SK-N-SH treated with all-trans-retinoic acid at 6 μM for 48 hours (cell line): ENCODE measurements around the gene NCKAP5.

ENCODE experiments used
- ATAC-seq: fragments of 200-7000 bp; cut with Tn5 transposase; 3 replicates; pipeline ENCODE4 v1.9.1; 2020; ENCODE audit warnings: mild to moderate bottlenecking, moderate library complexity
- ARNTL ChIP-seq: fragments of 450-650 bp; formaldehyde crosslinking; IDR thresholded peaks from 2 replicates; pipeline ENCODE4 v1.5.0; 2020; ENCODE audit warnings: low read depth, mild to moderate bottlenecking, moderate library complexity, borderline replicate concordance
- BACH2 ChIP-seq: fragments of 250-450 bp; sonication (Bioruptor Pico); IDR thresholded peaks from 2 replicates; pipeline ENCODE4 v1.9.0; 2021; ENCODE audit warnings: mild to moderate bottlenecking, borderline replicate concordance
- CREB5 ChIP-seq: fragments of 250-450 bp; sonication (Bioruptor Pico); IDR thresholded peaks from 2 replicates; pipeline ENCODE4 v1.5.1; 2020; ENCODE audit warnings: low read depth, mild to moderate bottlenecking, moderate library complexity
- CSDC2 ChIP-seq: fragments of 250-450 bp; sonication (Bioruptor Pico); IDR thresholded peaks from 2 replicates; pipeline ENCODE4 v1.5.0; 2020; ENCODE audit warnings: mild to moderate bottlenecking, moderate library complexity
- CSRNP3 ChIP-seq: fragments of 250-450 bp; sonication (Bioruptor Pico); IDR thresholded peaks from 2 replicates; pipeline ENCODE4 v1.5.1; 2021; ENCODE audit warnings: mild to moderate bottlenecking, moderate library complexity
- GLIS3 ChIP-seq: fragments of 250-450 bp; sonication (Bioruptor Pico); IDR thresholded peaks from 2 replicates; pipeline ENCODE4 v1.5.0; 2020; ENCODE audit warnings: mild to moderate bottlenecking, moderate library complexity
- ISL1 ChIP-seq: fragments of 250-450 bp; sonication (Bioruptor Pico); IDR thresholded peaks from 2 replicates; pipeline ENCODE4 v2.1.2; 2022; ENCODE audit warnings: mild to moderate bottlenecking, moderate library complexity
- OSR1 ChIP-seq: fragments of 250-450 bp; sonication (Bioruptor Pico); IDR thresholded peaks from 2 replicates; pipeline ENCODE4 v1.8.0; 2022; ENCODE audit warnings: moderate library complexity, mild to moderate bottlenecking, inconsistent platforms
- PPARA ChIP-seq: fragments of 250-450 bp; sonication (Bioruptor Pico); IDR thresholded peaks from 2 replicates; pipeline ENCODE4 v1.5.0; 2020; ENCODE audit warnings: mild to moderate bottlenecking, borderline replicate concordance
- RARB ChIP-seq: fragments of 250-450 bp; sonication (Bioruptor Pico); IDR thresholded peaks from 2 replicates; pipeline ENCODE4 v1.8.0; 2021; ENCODE audit warnings: mild to moderate bottlenecking, moderate library complexity
- SNAI2 ChIP-seq: fragments of 250-450 bp; sonication (Bioruptor Pico); IDR thresholded peaks from 2 replicates; pipeline ENCODE4 v1.5.0; 2020; ENCODE audit warnings: mild to moderate bottlenecking, moderate library complexity
- TCF4 ChIP-seq: fragments of 250-450 bp; sonication (Bioruptor Pico); IDR thresholded peaks from 2 replicates; pipeline ENCODE4 v1.8.0; 2021; ENCODE audit warnings: mild to moderate bottlenecking, moderate library complexity, borderline replicate concordance
- TOX ChIP-seq: fragments of 250-450 bp; sonication (Bioruptor Pico); IDR thresholded peaks from 2 replicates; pipeline ENCODE4 v1.8.0; 2021; ENCODE audit warnings: mild to moderate bottlenecking, moderate library complexity, borderline replicate concordance
- TSHZ2 ChIP-seq: fragments of 250-450 bp; sonication (Bioruptor Pico); IDR thresholded peaks from 2 replicates; pipeline ENCODE4 v1.5.0; 2020; ENCODE audit warnings: mild to moderate bottlenecking, moderate library complexity
- ZC3H10 ChIP-seq: fragments of 250-450 bp; sonication (Bioruptor Pico); IDR thresholded peaks from 2 replicates; pipeline ENCODE4 v1.5.1; 2021; ENCODE audit warnings: mild to moderate bottlenecking, moderate library complexity
- ZFP3 ChIP-seq: fragments of 250-450 bp; sonication (Bioruptor Pico); IDR thresholded peaks from 2 replicates; pipeline ENCODE4 v1.5.0; 2020; ENCODE audit warnings: mild to moderate bottlenecking, moderate library complexity
- ZFP30 ChIP-seq: fragments of 450-650 bp; formaldehyde crosslinking; IDR thresholded peaks from 2 replicates; pipeline ENCODE4 v1.5.0; 2022; ENCODE audit warnings: mild to moderate bottlenecking, moderate library complexity
- ZNF565 ChIP-seq: fragments of 450-650 bp; formaldehyde crosslinking; conservative IDR thresholded peaks from 2 replicates; pipeline ENCODE4 v1.5.0; 2020; ENCODE audit warnings: low read depth, mild to moderate bottlenecking, moderate library complexity
- ZNF8 ChIP-seq: fragments of 450-650 bp; formaldehyde crosslinking; IDR thresholded peaks from 2 replicates; pipeline ENCODE4 v1.5.0; 2020; ENCODE audit warnings: mild to moderate bottlenecking, moderate library complexity
- TF ChIP-seq, protein P1 (sequence below): fragments of 250-450 bp; sonication (Bioruptor Pico); IDR thresholded peaks from 2 replicates; pipeline ENCODE4 v1.8.0; 2021; ENCODE audit warnings: low read depth, mild to moderate bottlenecking, moderate library complexity, borderline replicate concordance
- TF ChIP-seq, protein P2 (sequence below): fragments of 250-450 bp; sonication (Bioruptor Pico); IDR thresholded peaks from 2 replicates; pipeline ENCODE4 v1.8.0; 2020; ENCODE audit warnings: mild to moderate bottlenecking, moderate library complexity, borderline replicate concordance

NCKAP5 gene

GRCh38 chr2:132750606-132751005 lies 817.7 kb downstream of the NCKAP5 start:
- no peak for ATAC-seq
- TF ChIP-seq BACH2 (CRISPR knock-in tag) = no peak
- TF ChIP-seq, all 23 proteins: peak for 0

- no peak for ATAC-seq
- TF ChIP-seq, protein P1, sequence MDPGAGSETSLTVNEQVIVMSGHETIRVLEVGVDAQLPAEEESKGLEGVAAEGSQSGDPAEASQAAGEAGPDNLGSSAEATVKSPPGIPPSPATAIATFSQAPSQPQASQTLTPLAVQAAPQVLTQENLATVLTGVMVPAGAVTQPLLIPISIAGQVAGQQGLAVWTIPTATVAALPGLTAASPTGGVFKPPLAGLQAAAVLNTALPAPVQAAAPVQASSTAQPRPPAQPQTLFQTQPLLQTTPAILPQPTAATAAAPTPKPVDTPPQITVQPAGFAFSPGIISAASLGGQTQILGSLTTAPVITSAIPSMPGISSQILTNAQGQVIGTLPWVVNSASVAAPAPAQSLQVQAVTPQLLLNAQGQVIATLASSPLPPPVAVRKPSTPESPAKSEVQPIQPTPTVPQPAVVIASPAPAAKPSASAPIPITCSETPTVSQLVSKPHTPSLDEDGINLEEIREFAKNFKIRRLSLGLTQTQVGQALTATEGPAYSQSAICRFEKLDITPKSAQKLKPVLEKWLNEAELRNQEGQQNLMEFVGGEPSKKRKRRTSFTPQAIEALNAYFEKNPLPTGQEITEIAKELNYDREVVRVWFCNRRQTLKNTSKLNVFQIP (CRISPR knock-in tag) = no peak
- TF ChIP-seq TSHZ2 (no peak), CREB5 (CRISPR knock-in tag) (no peak), ARNTL (CRISPR knock-in tag) (no peak), CSRNP3 (CRISPR knock-in tag) (no peak), ZFP3 (no peak), PPARA (CRISPR knock-in tag) (no peak), TOX (CRISPR knock-in tag) (no peak), BACH2 (CRISPR knock-in tag) (no peak), ZC3H10 (no peak), ZNF8 (no peak), OSR1 (no peak), GLIS3 (no peak)
- TF ChIP-seq, all 23 proteins: peak for 0
Observed at GRCh38 chr2:132747046-132747445, 821.2 kb downstream of the NCKAP5 start.

DNA sequence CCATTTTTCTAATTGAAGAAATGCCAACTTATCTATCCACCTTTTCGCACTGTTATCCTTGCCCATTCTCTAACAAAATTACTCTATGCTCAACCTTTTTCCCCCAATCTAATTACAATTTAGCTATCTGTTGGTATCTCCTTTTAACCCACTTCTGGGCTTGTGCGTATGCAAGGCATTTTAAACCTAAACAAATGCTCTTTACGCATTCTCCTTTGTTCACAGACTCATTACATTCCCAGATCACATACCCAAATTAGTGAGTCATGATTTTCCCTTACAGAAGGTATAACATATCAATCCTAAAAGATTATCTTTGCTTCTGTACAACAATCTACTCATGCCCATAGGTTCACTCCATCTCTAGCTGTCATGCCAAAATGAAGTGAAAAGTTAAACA lies 826.5 kb downstream of the NCKAP5 start:
- no peak for TF ChIP-seq GLIS3
- no peak for TF ChIP-seq CREB5 (CRISPR knock-in tag)
- TF ChIP-seq ZFP30 (CRISPR knock-in tag) = no peak
- TF ChIP-seq TCF4 (CRISPR knock-in tag) = no peak
- TF ChIP-seq RARB = no peak
- TF ChIP-seq PPARA (CRISPR knock-in tag) = no peak

DNA sequence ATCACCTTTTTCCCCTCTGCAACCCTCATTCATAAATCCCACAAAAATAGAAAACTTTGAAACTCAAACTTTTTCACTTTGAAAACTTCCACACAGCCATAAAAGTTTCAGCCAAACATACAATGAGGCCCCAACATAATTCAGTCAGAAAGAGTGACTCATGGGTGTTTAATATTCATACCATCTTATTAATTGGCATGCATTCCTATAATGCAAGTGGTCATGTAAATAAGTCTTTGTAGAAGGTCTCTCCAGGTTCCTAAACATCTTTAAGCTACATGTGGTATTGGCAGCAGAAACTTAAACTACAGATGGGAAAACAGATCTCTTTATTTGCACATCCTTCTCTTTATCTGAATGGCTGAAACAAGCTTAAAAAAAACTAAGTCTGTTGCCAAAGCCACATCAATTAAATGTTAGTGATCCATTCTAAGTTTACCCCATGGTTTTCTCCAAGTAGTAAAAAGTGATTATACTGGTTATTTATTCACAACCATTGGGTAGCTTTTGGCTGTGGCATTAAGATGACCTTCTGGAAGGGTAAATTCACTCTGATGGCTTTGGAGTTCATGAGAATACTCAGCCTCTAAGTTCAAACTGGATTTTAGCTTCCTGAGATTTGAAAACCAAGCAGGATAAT lies 828.1 kb downstream of the NCKAP5 start:
- ATAC-seq = no peak
- no peak for TF ChIP-seq TCF4 (CRISPR knock-in tag)
- no peak for TF ChIP-seq SNAI2 (CRISPR knock-in tag)
- TF ChIP-seq, protein P2, sequence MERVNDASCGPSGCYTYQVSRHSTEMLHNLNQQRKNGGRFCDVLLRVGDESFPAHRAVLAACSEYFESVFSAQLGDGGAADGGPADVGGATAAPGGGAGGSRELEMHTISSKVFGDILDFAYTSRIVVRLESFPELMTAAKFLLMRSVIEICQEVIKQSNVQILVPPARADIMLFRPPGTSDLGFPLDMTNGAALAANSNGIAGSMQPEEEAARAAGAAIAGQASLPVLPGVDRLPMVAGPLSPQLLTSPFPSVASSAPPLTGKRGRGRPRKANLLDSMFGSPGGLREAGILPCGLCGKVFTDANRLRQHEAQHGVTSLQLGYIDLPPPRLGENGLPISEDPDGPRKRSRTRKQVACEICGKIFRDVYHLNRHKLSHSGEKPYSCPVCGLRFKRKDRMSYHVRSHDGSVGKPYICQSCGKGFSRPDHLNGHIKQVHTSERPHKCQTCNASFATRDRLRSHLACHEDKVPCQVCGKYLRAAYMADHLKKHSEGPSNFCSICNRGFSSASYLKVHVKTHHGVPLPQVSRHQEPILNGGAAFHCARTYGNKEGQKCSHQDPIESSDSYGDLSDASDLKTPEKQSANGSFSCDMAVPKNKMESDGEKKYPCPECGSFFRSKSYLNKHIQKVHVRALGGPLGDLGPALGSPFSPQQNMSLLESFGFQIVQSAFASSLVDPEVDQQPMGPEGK = no peak
- no peak for TF ChIP-seq CSRNP3 (CRISPR knock-in tag)
- TF ChIP-seq BACH2 (CRISPR knock-in tag) = no peak
- no peak for TF ChIP-seq ZFP30 (CRISPR knock-in tag)
- TF ChIP-seq CSDC2 (CRISPR knock-in tag) = no peak
- TF ChIP-seq ISL1 = no peak
- no peak for TF ChIP-seq ZNF565
- TF ChIP-seq TSHZ2 = no peak

More for the DNA sequence above, 826.5 kb downstream of the NCKAP5 start:
- no peak for ATAC-seq
